Head of caudate nucleus (tissue), 42 donors: ENCODE results near the gene MCCD1.
A peak's percentile ranks its signal among the peaks of the same experiment; 100 is the strongest.
"Not testable (repeated sequence)": the region's sequence is repeated elsewhere in the genome, so short reads cannot be mapped to it uniquely, and the experiment has no call there.

Experiments used
- DNase-seq, 42 donors: peaks; one replicate each; pipeline versions ENCODE4 v3.0.0 to v3.0.0-alpha.2; 2020 to 2021; ENCODE audit warnings: mixed read lengths in 7 of 42
- intact Hi-C: fragments of 100-400 bp; cut with DNase I; formaldehyde crosslinking; loops from one replicate; pipeline ENCODE4 v1.15.0; 2022

The MCCD1 gene, protein sequence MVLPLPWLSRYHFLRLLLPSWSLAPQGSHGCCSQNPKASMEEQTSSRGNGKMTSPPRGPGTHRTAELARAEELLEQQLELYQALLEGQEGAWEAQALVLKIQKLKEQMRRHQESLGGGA

DNA sequence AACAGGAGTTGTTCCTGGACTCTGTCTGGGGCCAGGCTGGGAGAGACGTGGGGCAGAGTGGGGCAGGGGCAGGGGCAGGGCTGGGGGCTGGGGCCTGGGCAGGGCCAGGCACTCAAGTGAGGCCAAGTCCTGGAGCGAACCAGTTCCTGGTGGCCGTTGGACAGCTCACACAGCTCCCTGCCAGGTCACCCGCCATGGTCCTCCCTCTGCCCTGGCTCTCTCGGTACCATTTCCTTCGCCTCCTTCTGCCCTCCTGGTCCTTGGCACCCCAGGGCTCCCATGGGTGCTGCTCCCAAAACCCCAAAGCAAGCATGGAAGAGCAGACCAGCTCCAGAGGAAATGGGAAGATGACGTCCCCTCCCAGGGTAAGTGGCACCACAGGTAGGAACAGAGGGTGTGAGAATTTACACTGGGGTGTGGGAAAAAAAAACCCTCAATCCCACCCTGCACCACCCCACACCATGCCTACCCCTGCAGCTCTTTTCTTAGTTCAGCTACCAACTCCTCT lies at the start of gene MCCD1:
Gene MCCD1 (plus strand): TSS at position 142 of the 508 bp plus-strand sequence. CDS start 53 bp downstream, at position 195.
- intact Hi-C loops = no loop called here
- no peak for DNase-seq

DNA sequence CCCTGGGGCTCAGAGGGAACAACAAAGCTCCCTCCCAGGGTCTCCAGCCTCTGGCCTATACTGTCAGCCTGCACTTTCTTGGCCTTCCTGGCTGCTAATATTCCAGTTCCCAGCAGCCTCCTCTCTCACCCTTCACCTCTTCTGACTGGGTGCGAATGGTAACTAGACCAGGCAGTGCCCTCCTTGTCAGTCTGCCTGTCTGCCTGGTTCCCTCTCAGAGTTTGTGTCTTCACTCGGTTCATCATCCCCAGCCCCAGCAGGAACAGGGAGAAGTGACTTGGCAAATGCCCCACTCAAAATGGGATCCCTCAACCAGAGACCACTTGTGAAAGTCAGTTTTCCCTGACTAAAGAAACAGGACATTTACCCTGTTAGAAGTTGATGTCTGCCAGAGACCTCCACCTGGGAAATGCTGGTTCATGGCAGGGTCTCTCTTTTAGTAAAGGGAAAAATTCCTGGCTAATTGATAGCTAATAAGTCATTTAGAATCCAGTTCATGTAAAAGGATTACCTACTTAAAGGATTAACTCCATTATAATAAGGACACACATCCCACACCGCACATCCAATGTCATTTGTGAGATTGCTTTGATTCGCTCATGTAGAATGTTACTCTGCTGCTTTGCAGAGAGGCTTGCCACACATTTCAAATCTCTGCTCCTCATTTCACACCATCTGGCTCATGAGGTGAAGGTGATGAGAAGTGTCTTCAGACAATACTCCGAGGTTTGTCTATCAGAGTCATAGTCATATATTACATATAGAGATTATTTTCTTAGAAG lies 49.4 kb upstream of the MCCD1 start:
- intact Hi-C loops = no loop called here
- DNase-seq = peak in 1 of 42 donors; percentile 30

DNA sequence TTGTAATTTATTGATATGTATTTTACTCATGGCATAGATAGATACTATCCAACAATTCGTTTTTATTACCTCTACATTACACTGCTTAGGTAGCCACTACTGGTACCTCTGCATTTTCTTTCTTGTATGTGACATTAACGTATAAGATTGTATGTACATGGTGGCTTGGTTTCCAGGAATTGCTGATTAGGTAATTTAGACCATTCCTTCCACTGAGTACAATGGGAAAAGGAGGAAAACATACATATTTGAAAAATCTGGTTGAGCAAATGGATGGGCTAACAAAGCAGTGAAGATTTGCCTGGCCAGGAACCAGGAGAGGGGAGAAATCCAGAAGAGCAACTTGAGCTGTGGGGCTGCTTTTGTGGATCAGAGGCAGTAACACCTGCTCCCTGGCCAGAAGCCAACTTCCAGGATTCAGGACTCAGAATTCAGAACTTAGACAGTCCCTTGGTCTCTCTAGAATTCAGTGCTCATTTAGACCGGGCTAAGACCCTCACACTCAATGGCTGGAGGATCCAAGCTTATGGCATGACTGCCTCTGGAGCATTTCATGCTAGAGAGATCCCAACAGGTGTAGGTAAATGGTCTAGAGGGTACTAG lies 48.7 kb upstream of the MCCD1 start:
- intact Hi-C loops = no loop called here
- DNase-seq = no peak

DNA sequence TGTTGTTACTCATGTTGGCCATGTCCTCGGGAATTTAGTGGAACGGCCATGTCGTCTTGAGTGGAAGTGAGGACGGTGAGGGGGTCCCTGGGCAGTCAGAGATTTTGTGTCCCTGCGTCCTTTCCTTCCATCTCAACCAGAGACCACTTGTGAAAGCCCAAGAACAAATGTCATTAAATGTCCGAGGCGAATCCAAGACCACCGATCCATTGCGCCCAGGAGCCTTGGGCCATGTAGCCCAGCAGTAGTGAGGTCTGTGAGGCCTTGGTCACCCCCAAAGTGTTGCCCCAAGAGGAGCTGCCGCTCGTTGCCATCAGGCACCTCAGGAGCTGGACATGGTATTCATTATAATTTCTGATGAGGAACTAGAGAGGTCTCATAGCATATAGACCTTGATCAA lies 48.2 kb upstream of the MCCD1 start:
- intact Hi-C loops = no loop called here
- no peak for DNase-seq

DNA sequence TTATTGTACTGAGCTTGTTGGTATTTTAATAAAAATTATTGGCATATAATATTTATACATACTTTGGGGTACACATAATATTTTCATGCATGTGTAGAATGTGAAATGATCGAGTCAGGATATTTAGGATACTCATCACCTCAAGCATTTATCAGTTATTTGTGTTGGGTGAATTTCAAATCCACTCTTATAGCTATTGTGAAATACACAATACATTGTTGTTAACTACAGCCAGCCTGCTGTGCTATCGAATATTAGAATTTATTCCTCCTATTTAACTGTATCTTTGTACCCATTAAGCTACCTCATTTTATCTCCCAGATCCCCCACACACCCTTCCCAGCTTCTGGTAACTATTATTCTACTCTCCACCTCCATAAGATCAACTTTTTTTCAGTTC lies 45.4 kb upstream of the MCCD1 start:
- DNase-seq = no peak
- intact Hi-C loops = no loop called here

DNA sequence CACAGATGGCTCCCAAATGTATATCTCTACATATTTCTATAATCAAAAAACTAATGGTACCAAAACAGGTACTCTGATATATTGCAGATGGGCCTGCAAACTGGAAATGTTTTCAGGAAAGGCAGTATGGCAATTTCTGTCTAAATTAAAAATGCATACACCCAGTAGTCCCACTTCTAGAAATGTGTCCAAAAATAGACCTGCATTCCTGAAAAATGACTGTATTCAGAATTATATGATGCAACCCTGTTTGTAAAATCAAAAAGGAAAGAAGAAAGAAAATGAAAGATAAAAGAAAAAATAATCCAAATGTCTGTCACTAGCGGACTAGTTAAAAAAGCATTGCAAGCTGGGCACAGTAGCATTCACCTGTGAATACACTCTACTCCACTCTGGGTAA lies 43.7 kb upstream of the MCCD1 start:
- intact Hi-C loops = no loop called here
- DNase-seq = no peak

DNA sequence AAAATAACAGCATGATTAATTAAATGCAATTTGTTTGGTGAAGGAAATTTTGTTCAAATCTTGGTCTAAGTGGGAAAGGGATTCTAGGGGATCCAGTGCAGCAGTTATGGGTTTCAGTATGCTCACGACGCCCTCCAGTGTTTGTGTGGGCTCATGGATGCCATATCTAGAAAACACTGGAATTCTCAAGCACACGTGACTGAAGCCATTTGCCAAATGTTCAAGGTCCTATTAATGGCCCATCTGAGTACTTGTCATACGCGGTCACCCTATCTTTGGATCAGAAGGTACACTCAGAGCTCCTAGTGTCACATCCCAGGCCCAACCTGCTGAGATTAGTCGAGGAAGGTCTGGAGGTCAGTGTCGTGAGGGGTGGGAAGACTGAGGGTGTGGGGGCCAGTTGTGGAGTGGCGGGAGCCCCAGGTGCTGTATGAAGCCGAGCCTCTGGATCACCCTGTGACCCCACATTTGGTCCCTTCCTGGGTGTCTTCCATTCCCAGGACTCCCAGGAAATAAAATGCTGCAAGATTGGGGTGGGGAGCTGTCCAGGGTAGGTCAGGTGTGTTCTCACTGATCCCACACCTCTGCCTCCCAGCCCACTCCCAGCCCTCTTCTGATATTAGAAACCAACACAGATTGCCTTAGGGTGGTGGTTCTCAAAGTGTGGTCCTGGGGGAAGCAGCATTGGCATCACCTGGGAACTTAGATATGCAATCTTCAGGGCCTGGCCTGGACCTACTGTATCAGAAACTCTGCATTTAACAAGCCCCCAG lies 42.5 kb upstream of the MCCD1 start:
- intact Hi-C loops = not testable (repeated sequence)

DNA sequence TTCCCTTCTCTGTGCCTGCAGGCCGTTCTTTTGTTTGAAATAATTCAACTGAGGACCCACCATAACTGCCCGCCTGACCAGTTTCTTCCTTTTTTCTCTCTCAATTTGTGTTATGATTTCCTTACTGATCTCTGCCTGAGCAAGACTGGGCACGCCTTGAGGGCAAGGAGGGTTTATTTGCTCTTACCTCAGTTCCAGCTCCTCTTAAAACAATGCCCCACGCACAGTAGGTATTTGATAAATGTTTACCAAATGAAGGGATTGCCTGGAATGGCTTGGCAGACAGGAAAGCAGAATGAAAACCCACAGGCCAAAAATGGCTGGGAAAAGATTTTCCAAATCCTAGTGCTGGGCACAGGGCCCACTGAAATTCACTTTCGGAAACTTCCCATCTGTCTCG lies 41.1 kb upstream of the MCCD1 start:
- DNase-seq, intact Hi-C loops: not testable (repeated sequence)

More for the DNA sequence above, 42.5 kb upstream of the MCCD1 start:
- DNase-seq = not testable (repeated sequence)

DNA sequence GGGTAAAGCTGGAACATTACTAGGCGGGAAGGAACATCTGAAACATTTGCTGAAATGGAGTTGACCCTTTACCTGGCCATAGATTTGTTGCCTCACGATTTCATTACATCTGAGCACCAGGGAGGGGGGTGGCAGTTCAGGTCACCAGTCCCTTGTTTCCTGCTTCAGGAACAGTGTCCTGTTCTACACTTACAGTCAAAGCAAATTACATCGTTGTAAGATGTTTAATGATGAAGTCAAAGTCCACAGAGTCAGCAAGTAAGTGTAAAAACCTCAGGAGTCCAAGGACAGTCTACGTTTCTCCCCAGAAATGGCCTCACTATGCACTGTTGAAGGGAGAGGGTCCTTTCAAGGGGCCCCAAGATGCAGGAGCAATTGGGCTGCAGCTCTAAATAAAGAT lies 39.7 kb upstream of the MCCD1 start:
- peak in 1 of 42 donors; percentile 3 for DNase-seq
- intact Hi-C loops = no loop called here

DNA sequence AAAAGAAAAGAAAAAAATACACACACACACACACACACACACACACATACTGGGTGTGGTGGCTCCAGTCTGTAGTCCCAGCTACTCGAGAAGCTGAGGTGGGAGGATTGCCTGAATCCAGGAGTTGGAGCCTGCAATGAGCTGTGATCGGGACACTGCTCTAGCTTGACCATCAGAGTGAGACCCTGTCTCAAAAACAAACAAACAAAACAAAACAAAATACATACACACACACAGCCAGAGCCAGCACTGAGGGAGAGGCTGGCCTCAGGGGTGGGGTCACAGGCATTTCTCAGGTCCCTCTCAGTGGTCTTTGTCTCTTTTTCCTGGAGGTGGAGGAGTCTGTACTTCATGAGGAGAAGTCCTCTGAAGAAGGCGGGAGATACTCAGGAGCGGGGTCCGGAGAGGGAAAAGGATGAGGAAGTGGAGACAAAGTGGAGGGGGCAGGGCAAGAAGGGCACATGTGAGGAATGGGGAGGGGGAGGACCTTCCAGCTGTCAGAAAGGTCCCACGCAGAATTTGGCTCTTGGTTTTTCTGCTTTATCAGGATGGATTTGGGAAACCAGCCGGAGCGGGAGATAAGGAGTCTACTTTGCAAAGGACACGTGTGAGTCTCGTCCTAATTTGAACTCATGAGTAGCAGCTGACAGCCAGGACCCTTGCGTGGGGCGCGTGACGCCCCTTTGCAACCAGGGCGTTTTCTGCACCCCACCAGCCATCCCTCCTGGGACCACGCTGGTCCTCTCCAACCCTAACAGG lies 38.5 kb upstream of the MCCD1 start:
- no peak for DNase-seq
- intact Hi-C loops = loop anchor here (5.0 kb wide), 1 partner anchor 52 kb away; the partner anchor contains the start of gene DDX39B

DNA sequence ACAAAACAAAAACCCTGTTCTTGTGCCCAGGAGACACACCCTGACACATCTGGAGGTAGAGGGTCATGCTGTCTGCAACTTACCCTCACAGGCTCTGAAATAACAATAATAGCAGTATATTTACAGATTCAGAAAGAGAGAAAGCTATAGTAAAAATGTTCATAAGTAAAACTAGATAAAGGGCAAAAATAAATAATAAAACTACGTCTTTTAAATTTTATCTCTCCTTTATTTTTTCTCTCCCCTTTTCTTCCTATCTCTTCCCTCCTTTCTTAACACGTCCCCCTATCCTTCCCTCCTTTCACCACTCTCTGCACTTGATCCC lies 35.2 kb upstream of the MCCD1 start:
- not testable (repeated sequence) for DNase-seq
- intact Hi-C loops = loop anchor here (5.0 kb wide), 1 partner anchor 49 kb away; the partner anchor contains the start of gene DDX39B

DNA sequence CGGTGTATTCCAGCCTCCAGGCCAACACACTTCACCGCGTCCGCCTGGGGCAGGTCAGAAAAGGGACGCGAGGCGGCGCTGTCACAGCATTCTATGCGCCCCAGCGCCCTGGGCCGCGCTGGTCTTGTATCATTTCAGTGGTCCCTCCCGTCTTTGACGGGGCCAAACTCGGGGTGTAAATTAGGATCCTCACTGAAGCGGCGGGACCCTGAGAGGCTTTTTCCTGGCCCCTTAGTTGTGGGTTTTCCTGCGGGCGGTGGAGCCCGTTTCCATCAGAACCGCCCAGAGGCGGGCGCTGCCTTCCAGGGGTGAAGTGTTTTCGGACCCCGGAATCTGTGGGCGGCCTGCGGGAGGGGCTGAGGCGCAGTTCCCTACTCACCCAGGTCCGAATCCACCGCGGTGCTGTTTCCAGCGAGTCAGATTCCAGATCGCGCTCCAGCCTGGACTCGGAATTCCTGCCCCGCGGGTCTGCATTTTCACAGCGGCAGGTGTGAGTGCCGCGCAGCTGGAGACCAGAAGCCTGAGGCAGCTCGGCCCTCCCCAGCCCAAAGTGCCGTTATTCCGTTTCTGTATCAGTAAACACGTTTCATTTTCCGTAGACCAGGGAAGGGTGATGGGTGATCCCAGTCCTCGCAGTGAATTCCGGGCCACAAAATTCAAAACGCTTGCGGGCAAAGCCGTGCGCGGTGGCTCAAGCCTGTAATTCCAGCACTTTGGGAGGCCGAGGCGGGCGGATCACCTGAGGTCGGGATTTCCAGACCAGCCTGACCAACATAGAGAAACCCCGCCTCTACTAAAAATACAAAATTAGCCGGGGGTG lies 34.7 kb upstream of the MCCD1 start:
- peak; percentile 32 to 85 (median 70) for DNase-seq
- intact Hi-C loops = loop anchor here (5.0 kb wide), 1 partner anchor 48 kb away; the partner anchor contains the start of gene DDX39B

DNA sequence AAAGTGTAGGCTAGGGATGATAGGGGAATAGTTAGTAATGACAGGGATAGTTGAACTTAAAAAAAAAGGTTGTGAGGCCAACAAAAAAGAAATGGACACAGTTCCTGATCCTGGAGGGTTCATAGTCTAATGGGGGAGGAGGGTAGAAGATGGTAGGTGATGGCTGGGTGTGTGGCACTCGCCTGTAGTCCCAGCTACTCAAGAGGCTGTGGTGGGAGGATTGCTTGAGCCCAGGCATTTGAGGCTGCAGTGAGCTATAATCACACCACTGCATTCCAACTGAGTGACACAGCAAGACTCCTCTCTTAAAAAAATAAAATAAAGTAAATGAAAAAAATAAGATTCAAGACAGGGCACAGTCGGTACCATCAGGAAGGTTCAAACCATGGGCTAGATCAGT lies 33.2 kb upstream of the MCCD1 start:
- intact Hi-C loops = no loop called here
- no peak for DNase-seq

DNA sequence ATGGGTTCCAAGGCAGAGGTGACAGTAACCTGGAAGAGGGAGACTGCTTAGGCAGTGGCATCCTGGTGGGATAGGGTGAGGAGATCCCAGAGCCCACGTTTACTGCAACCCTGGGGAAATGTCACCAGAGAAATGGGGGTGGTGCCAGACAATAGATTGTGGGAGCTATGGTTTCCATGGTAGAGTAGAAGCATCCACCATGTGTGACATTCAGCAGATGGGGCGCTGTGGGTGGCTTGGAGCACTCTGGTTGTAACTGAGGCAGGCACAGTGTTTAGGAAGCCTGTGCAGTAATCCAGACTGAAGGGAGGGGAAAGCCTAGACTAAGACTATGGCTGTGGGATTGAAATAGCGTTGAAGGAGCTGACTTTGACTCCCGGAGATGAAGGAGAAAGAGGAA lies 31.9 kb upstream of the MCCD1 start:
- intact Hi-C loops = not testable (repeated sequence)
- DNase-seq = peak in 1 of 42 donors; percentile 32

DNA sequence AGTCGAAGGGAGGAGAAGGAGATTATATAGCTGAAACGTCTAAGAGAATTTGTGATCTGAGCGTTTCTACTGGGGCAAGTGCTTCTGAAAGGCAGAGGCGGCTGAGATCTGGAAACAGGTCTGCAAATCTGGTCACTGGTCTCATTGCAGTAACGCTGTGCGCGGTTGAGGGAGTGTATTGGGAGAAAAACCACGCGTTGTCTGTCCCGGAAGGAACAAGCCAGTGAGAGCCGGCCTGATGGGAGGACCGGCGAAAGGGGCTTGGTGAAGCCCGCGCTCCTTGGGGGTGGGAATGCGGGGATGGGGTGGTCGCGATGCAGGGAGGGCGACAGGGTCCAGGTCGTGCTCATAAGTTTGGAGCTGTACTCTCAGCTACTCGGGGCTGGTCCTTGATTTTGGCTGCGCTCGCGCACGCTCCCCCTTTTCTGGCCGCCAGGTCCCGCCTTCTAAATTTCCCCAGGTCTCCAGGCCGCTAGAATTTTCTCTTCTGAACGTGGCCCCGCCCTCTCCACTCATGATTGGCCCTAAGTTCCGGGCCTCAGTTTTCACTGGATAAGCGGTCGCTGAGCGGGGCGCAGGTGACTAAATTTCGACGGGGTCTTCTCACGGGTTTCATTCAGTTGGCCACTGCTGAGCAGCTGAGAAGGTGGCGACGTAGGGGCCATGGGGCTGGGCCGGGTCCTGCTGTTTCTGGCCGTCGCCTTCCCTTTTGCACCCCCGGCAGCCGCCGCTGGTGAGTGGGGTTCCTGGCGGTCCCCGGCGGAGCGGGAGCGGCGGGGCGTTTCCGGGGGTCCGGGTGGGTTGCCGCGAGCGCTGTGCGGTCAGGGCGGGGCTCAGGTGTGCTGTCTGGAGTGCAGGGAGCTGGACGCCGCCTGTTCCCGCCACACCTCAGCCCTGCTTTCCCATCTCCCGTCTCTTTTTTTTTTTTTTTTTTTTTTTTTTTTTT lies 31.0 kb upstream of the MCCD1 start, which contains the start of gene MICB:
Gene MICB (plus strand): TSS at position 615 of the 946 bp plus-strand sequence. CDS start 49 bp downstream, at position 664.
- DNase-seq = peak; percentile 32 to 82 (median 60)
- intact Hi-C loops = no loop called here

DNA sequence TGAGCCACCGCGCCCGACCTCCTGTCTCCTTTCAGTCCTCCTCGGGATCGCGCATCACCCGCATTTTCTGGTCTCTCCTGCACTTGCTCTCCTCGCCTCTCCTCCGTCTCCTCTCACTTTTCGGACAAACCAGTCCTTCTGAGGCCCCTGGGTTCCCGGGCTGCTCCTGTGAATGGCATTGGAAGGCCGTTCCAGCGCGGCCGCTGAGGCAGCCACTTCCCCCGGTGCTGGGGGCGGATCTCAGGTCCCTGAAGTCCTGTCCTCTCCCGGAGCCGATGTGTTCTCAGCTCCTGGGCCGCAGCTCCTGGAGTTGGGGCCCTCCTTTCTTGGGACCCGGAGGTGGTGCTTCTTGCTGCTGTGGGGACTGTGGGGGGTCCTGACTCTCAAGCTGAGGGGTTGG lies 30.0 kb upstream of the MCCD1 start:
- DNase-seq = no peak
- intact Hi-C loops = no loop called here

DNA sequence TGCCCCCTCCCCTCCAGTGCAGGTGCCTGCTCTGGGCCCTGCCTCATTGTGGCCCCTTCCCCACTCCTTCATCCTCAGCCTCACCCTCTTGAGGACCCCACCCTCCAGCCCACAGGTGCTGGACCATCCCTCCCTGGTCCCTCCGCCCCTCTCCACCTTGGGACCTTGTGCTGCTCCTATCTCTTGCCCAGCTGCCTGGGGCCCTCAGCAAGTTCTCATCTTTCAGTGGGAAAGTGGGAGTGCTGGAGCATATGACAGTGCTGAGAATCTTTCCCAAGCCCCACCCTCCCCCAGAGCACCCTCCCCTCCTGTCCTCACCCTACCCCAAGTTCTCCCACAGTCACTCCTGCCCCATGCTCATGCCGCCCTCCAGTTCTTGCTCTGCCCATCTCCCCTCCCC lies 29.1 kb upstream of the MCCD1 start:
- intact Hi-C loops, DNase-seq: not testable (repeated sequence)
